Measurements from ENCODE around the gene ASH1L. TPM values are rescaled to one million over a fixed set of nuclear protein-coding genes. Genes with fewer than 3 reads are reported as not detected.

ASH1L gene
- total and polyA plus RNA-seq, 9 of the 15 experiments (the other 6 are each of a cell fraction or from before 2014, with no cell fraction given), result 2.0 to 23.3 (median 14.6) TPM

DNA sequence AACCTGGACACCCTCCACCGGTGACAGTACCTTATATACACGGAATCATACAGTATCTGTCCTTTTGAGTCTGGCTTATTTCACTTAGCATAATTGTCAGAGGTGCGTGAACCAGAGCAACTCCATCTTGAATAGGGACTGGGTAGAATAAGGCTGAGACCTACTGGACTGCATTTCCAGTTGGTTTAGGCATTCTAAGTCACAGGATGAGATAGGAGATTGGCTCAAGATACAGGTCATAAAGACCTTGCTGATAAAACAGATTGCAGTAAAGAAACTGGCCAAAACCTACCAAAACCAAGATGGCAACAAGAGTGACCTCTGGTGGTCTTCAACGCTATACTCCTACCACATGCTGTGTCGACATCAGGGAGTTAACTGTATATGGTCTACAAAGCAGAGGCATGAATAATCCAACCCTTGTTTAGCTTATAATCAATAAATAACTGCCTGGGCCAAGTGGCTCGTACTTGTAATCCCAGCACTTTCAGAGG, 255.3 kb downstream of the ASH1L start (continued):
- TF ChIP-seq, protein P1, sequence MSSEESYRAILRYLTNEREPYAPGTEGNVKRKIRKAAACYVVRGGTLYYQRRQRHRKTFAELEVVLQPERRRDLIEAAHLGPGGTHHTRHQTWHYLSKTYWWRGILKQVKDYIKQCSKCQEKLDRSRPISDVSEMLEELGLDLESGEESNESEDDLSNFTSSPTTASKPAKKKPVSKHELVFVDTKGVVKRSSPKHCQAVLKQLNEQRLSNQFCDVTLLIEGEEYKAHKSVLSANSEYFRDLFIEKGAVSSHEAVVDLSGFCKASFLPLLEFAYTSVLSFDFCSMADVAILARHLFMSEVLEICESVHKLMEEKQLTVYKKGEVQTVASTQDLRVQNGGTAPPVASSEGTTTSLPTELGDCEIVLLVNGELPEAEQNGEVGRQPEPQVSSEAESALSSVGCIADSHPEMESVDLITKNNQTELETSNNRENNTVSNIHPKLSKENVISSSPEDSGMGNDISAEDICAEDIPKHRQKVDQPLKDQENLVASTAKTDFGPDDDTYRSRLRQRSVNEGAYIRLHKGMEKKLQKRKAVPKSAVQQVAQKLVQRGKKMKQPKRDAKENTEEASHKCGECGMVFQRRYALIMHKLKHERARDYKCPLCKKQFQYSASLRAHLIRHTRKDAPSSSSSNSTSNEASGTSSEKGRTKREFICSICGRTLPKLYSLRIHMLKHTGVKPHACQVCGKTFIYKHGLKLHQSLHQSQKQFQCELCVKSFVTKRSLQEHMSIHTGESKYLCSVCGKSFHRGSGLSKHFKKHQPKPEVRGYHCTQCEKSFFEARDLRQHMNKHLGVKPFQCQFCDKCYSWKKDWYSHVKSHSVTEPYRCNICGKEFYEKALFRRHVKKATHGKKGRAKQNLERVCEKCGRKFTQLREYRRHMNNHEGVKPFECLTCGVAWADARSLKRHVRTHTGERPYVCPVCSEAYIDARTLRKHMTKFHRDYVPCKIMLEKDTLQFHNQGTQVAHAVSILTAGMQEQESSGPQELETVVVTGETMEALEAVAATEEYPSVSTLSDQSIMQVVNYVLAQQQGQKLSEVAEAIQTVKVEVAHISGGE (CRISPR knock-in tag; IDR thresholded peaks at IDR 0.05), result peak in 1 of 3 experiments; percentile 66; a peak in 2 of 6 replicates
- TF ChIP-seq KDM1A (IDR thresholded peaks at IDR 0.05) (peak; percentile 33 to 38; a peak in 1 of 4 replicates), PTRF (tag; IDR thresholded peaks at IDR 0.05) (peak; percentile 97), CXXC5 (CRISPR knock-in tag; IDR thresholded peaks at IDR 0.05) (peak; percentile 93), PTTG1 (tag; IDR thresholded peaks at IDR 0.05; ENCODE audit: low read depth) (peak; percentile 97), NFIX (CRISPR knock-in tag; IDR thresholded peaks at IDR 0.05; ENCODE audit: low read depth) (peak; percentile 59), KLF13 (tag; IDR thresholded peaks at IDR 0.05; ENCODE audit: borderline replicate concordance, low read depth) (peak; percentile 92), ZNF586 (CRISPR knock-in tag; conservative IDR thresholded peaks at IDR 0.05) (peak; percentile 81), CBX1 (IDR thresholded peaks at IDR 0.05; ENCODE audit: low read depth) (no peak), STAT5B (CRISPR knock-in tag; IDR thresholded peaks at IDR 0.05) (peak; percentile 79; the same call in 1 of the 2 replicates), ZNF583 (CRISPR knock-in tag; IDR thresholded peaks at IDR 0.05) (peak; percentile 98), HDAC8 (tag; IDR thresholded peaks at IDR 0.05) (peak; percentile 98), ZNF347 (CRISPR knock-in tag; IDR thresholded peaks at IDR 0.05; ENCODE audit: low read depth) (peak; percentile 93), MAZ (CRISPR knock-in tag; conservative IDR thresholded peaks at IDR 0.05 in 1 of 2, IDR thresholded peaks at IDR 0.05 in 1 of 2) (peak in 1 of 2 experiments; percentile 88; a peak in 2 of 4 replicates), HIVEP1 (CRISPR knock-in tag; IDR thresholded peaks at IDR 0.05) (peak; percentile 96), ZNF76 (CRISPR knock-in tag; IDR thresholded peaks at IDR 0.05; ENCODE audit: borderline replicate concordance) (peak; percentile 98)
- TF ChIP-seq, protein P2, sequence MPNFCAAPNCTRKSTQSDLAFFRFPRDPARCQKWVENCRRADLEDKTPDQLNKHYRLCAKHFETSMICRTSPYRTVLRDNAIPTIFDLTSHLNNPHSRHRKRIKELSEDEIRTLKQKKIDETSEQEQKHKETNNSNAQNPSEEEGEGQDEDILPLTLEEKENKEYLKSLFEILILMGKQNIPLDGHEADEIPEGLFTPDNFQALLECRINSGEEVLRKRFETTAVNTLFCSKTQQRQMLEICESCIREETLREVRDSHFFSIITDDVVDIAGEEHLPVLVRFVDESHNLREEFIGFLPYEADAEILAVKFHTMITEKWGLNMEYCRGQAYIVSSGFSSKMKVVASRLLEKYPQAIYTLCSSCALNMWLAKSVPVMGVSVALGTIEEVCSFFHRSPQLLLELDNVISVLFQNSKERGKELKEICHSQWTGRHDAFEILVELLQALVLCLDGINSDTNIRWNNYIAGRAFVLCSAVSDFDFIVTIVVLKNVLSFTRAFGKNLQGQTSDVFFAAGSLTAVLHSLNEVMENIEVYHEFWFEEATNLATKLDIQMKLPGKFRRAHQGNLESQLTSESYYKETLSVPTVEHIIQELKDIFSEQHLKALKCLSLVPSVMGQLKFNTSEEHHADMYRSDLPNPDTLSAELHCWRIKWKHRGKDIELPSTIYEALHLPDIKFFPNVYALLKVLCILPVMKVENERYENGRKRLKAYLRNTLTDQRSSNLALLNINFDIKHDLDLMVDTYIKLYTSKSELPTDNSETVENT (CRISPR knock-in tag; IDR thresholded peaks at IDR 0.05), result no peak
- TF ChIP-seq, protein P3, sequence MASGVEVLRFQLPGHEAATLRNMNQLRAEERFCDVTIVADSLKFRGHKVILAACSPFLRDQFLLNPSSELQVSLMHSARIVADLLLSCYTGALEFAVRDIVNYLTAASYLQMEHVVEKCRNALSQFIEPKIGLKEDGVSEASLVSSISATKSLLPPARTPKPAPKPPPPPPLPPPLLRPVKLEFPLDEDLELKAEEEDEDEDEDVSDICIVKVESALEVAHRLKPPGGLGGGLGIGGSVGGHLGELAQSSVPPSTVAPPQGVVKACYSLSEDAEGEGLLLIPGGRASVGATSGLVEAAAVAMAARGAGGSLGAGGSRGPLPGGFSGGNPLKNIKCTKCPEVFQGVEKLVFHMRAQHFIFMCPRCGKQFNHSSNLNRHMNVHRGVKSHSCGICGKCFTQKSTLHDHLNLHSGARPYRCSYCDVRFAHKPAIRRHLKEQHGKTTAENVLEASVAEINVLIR (CRISPR knock-in tag; IDR thresholded peaks at IDR 0.05), result peak; percentile 85
- TF ChIP-seq, protein P4, sequence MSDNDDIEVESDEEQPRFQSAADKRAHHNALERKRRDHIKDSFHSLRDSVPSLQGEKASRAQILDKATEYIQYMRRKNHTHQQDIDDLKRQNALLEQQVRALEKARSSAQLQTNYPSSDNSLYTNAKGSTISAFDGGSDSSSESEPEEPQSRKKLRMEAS (CRISPR knock-in tag; IDR thresholded peaks at IDR 0.05), result no peak
- TF ChIP-seq, protein P5, sequence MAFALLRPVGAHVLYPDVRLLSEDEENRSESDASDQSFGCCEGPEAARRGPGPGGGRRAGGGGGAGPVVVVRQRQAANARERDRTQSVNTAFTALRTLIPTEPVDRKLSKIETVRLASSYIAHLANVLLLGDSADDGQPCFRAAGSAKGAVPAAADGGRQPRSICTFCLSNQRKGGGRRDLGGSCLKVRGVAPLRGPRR (CRISPR knock-in tag; IDR thresholded peaks at IDR 0.05), result peak; percentile 97
